GM10847 (cell line): Measurements from ENCODE around the gene ATP8A2.

Source experiments
- POLR2A ChIP-seq: IDR thresholded peaks from 2 replicates; pipeline ENCODE4 v1.6.1; 2011; ENCODE audit not compliant: insufficient read length; ENCODE audit errors: extremely low read depth

Gene ATP8A2

DNA sequence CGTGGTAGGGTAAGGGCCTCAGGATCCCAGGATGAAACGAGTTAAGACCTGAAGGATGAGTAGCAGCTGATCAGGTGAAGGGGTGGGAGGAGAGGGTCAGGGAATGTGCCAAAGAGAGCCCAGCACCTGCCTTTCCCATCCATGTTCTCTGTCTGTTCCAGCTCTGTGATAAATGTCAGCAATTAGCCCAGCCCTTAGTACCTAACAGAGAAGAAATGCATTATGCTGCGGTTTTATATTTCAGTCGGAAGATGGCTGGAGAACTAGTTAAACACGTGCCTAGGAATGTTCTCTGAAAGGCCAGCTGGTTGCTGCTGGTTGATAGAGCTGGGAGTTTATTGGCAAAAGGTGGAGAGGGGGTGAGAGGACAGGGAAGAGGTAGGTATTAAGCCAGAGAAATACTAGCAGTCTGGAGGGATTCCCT is 411.8 kb downstream of the ATP8A2 start:
- no peak for TF ChIP-seq POLR2A

DNA sequence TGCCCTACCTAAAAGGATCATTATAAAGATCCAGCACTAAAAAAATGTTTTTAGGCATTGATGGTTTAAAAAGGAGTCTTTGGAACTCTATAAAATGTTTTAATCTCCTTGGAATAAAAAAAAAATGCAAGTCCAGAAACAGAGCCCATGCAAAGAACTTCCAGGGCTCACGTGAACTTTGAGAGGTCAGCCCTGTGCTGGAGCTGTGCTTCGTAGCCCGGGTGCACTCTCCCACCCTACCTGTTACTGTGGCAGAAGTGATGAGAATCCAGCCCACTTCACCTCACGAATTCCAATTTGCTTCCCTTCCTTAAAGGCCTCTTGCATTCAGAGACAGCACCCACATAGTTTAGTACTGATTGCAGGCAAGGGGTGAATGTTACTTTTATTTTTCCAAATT is 412.3 kb downstream of the ATP8A2 start:
- TF ChIP-seq POLR2A: no peak

DNA sequence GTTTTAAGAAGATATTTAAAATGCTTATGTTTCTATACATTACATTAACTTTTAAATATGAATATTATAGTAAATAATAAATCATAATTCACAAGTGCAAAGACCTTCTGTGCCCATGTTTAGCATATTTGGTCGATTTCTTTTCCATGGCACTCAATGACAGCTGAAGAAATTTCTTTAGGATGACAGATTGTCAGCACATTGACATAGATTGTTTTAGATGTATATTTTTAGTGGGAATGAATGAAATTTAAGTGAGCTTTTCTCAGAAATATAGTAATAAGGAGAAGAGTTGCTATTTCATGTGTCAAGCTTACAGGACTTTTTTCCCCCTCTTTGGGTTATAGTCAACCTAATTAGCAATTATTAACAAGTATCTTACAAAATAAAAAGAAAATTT is 423.5 kb downstream of the ATP8A2 start:
- no peak for TF ChIP-seq POLR2A

DNA sequence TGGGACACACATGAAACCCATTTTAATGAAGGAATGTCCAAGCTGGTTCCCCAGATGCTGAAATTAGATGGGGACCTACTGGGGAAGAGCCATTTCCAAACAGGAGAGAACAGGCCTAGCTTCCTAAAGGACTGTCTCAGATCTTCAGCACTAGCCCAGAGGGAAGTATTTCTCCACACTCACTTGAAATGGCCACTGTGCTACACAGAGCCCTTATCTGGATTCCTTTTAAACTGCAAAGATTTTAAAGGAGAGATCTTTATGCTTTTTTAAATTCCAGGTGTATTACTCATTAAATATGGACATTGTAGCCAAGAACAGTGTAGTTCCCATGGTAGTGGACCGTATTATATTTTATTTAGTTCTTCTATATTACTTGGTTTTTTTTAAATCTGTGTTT is 424.7 kb downstream of the ATP8A2 start:
- TF ChIP-seq POLR2A: no peak

DNA sequence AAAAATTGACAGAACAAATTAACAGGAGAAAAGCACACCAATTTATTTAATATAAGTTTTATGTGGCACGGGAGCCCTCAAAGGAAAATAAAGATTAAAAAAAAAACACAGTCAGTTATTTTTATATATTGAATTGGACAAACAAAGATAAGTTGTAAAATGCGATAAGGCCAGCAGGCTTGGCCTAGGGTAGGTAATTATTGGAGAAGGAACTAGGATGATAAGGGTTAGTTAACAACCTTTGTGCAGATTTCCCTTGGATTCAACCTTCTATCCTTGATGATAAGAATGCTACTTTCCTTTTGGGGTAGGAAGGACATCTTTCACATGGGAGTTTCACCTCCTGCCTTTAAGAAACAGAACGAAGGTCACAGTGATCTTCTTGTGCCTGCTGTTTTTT is 427.2 kb downstream of the ATP8A2 start:
- TF ChIP-seq POLR2A: no peak

DNA sequence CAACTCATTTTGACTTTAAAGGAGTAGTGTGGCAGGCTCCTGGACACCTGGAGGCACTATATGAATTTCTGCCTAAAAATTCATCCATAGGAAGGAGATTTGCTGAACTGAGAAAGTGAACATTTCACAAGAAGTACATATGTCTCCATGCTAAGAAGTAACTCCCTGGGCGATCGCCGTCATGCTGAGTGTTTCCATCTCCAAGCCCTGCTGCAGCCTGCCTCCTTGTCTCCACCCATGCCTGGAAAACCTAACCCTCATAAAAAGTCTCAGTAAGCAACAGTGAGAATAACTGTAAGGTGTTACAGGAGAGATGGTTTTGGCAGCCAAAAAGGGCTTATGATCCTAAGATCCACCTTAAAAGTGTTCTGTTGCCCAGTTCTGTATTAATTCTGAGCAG is 428.7 kb downstream of the ATP8A2 start:
- TF ChIP-seq POLR2A: no peak

DNA sequence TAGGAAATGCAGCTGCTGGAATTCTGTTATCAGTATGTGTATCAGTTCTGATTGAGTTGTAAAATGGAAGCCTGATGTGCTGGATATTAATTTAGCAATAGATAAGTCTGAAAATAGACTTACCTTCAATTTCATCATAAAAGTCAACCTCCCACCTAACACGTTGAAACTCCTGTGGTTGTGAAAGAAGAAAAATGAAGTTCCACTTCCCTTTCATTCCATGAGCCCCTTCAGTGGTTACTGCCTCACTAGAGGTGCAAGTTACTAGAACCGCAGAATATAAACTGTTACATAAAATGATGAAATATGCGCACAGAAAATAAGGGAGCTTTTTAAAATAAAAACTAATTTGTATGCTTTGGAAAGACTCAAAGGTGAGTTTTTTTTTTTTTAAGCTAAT is 430.8 kb downstream of the ATP8A2 start:
- TF ChIP-seq POLR2A: no peak

DNA sequence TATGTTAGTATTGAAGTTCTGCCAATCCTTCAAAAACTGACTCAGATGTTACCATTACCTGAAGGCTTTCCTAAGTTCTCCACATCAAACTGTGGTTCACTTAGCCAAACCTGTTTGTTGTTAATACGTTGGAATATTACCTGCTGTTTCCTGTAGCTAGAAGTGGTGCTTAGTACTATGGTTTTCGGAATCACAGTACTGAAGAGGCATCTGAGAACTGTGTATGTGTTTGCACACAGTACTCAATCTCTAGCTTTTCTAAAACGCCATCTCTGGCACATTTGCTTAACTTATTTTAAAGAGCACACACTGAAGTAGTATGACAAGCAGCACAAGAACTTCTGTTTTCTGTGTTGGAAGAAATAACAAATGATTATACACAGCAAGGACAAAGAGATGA is 431.9 kb downstream of the ATP8A2 start:
- no peak for TF ChIP-seq POLR2A

DNA sequence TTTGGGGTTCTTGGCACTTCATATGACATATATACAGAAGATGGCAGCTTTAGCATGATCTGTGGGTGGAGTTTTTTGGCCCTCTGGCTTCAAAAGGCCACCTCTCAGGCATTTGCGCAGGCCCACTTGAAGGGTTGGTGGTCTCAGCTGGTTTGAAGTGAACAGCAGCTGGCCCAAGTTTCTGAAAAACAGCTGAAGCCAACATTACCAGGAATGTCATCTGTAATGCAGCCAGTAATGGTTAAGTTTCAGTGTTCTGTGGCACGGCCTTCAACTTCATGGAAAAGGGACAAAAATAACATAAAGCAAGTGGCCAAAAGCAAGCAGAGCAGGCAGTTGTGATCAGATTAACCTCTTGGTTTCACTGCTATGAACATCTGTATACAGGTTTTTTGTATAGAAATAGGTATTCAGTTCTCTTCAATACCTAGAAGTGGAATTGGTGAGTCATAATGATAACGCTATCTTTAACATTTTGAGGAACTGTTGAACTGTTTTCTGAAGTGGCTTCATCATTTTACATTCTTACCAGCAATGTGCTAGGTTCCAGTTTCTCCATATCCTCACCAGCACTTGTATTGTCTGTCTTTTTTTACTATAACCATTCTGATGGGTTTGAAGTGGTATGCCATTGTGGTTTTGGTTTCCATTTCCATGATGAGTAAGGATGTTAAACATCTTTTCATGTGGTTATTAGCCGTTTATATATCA is 434.6 kb downstream of the ATP8A2 start:
- no peak for TF ChIP-seq POLR2A

DNA sequence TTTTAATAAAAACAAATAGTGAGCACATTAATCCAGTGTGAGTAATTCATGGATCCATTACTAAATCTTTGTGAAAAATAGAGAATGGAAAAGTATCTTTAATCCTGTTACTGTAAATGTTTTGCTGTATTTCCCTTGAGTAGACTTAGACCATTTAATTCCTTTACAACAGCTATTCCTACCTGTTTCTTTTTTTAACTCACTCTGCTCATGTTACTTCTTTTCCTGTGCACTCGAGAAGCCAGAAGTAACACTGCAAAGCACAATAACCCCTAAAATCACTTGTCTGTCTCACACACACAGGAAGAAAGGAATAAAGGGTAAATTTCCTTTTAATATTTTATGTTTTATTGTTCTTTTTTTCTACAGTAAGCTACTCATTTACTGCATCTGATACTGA is 435.8 kb downstream of the ATP8A2 start:
- TF ChIP-seq POLR2A: no peak

DNA sequence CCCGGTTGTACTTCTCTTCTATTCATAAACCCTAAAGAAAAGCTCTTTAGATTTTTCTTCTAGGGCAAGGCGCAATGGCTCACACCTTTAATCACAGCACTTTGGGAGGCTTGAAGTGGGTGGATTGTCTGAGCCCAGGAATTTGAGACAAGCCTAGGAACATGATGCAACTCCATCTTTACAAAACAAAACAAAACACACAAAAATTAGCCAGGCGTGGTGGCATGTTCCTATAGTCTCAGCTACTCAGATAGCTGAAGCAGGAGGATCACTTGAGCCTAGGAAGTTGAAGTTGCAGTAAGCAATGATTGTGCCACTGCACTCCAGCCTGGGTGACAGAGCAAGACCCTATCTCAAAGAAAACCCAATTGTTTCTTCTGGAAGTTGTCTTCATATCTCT is 439.7 kb downstream of the ATP8A2 start:
- TF ChIP-seq POLR2A: no peak

DNA sequence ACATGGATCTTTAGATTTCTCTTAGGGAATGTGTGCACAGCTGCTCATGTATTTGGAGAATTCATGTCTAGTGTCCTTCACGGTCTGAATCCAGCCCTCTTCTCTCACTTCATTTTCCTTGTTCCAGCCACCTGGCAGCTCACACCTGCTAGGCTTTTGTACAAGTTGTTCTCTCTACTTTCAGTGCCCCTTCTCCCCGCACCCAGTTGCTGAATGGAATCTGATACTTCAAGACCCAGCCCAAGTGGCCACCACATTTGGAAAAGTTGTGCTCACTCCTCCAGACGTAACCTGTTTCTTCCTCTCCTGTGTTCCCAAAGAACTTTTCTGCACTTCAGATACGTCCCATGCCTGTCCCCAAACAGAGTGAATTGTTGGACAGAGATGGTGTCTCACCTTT is 444.5 kb downstream of the ATP8A2 start:
- no peak for TF ChIP-seq POLR2A

DNA sequence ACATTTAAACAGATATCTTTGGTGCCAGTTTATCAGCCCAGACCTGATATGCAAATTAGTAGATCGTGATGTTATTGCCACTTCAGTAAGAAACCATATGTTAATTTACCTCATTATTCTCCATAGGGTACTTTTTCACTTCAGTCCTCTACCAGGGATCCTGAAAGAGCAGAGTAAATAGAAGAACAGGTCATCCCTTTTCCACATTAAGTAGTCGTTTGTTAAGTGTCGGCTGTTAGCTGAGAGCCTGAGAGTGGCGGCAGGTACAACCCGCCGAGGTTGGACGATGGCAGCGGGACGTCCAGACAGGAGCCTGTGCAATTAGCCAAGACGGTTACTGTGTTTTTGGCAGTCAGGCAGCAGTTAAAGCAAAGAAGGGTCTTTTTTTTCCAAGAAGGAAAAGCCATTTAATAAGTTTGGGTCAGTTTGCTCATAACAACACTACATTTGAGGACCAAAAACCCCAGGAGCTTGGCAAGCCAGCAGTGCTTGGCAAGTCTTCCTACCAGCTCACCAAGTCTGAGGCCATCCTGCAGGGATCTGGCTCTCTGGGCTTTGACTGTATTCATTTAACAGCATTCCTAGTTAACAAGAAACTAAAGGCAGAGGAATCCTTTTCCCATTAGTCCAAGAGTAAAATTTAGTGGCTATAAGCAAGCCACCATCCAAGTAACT is 448.2 kb downstream of the ATP8A2 start:
- TF ChIP-seq POLR2A: no peak

DNA sequence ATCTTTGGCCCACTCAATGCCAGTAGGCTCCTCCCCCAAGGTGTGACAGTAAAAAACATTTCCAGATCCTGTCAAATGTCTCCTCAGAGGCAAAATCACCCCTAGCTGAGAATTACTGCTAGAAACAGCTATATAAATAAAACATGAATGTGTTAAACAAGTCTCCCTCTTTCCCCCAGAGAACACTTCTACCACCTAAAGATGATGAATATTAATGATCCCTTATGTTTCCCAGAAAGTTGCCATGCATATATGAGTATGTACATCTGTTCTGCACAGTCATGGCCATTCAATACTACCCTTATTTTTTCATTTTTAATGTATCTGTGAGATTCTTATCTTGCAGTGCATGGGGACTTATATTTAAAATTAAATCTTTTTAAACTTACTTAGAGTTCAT is 450.0 kb downstream of the ATP8A2 start:
- no peak for TF ChIP-seq POLR2A

DNA sequence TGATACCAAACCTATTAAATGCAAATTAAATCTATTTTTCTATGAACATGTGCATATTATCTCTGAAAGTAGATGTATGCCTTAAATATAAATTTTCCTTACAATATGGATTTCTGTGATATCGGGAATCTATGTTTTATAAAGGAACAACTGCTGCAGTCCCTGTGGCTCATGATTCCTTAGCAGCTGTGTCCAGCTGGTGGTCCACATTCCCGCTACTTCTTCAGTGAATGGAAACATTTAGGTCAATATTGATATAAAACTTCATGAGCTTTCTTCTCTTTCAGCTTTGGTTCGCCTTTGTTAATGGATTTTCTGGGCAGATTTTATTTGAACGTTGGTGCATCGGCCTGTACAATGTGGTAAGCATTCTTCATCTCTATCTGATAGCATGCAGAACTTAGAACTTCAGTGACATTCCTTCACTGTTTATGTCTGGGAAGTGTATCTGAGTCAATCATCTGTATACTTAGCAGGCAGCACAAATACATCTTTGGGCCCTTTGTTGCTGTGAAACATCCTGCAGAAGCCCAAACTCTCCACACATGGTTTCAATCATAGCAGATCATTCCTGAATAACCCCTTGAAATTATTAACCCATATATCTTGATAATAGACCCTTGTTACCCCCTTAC is 456.2 kb downstream of the ATP8A2 start:
- TF ChIP-seq POLR2A: no peak

DNA sequence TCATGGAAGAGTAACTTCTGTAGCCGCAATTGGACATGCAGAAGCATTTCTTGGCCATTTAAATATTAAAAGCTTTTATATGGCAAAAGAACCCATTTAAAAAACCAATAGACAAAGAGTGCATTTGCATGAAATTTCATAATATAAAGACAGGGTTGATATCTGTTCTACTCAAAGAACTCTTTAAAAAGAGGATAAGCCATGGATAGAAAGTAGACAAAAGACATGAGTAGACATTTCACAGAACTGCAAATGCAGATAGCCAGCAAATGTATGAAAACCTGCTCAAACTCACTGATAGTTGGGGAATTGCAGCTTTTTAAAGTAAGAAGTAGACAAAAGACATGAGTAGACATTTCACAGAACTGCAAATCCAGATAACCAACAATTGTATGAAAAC is 462.0 kb downstream of the ATP8A2 start:
- TF ChIP-seq POLR2A: no peak
